Measurements from ENCODE around the gene ITPA. TPM values are rescaled to one million over a fixed set of nuclear protein-coding genes. Genes with fewer than 3 reads are reported as not detected.

ITPA gene
- total and polyA plus RNA-seq, 2 donors (not counting 3 experiments of a cell fraction or from before 2014, with no cell fraction given) = 43.2 to 65.0 TPM

GRCh38 chr20:3233131-3233990, 24.1 kb downstream of the ITPA start:
- BruUV-seq (replicated peaks) = no TSS peak
- intact Hi-C loops (cut with micrococcal nuclease) (no loop called here), dilution Hi-C loops (cut with MboI; ENCODE audit: extremely low pct_ligation_motif_present, low sequenced_read_pairs) (no loop called here)
- H3K36me3 ChIP-seq (ENCODE audit: control insufficient read depth in 2 of 2, extremely low read depth in 1 of 2, insufficient read depth in 2 of 2, low read length in 2 of 2) = no peaks in the 10 kb centered on the region
- ChIA-PET CTCF (interaction anchor here (1.0 kb wide), 1 partner anchor 15 kb away, joined by 3 read pairs; no protein-coding TSS in a partner anchor), POLR2A (no interaction called here)
- TF ChIP-seq MYC (IDR thresholded peaks at IDR 0.05; ENCODE audit: low read depth, low read length) = no peak
- no peak for TF ChIP-seq POLR2A (IDR thresholded peaks at IDR 0.05; ENCODE audit: low read depth, low read length)
- no peak for TF ChIP-seq MAX (IDR thresholded peaks at IDR 0.05; ENCODE audit: insufficient read depth, insufficient read length)
- TF ChIP-seq CTCF (IDR thresholded peaks at IDR 0.05; ENCODE audit: extremely low read depth in 1 of 2, insufficient read depth in 1 of 2, low read depth in 1 of 2, low read length in 2 of 2) = no peak
- TF ChIP-seq EZH2 (IDR thresholded peaks at IDR 0.05; ENCODE audit: borderline replicate concordance, low read depth, low read length, severe bottlenecking) = no peak
- no peak for TF ChIP-seq GATA2 (IDR thresholded peaks at IDR 0.05; ENCODE audit: insufficient read depth, insufficient read length, low read depth, low read length)
- TF ChIP-seq POLR2AphosphoS5 (IDR thresholded peaks at IDR 0.05; ENCODE audit: insufficient read depth, low read depth, low read length) = no peak
- TF ChIP-seq FOS (IDR thresholded peaks at IDR 0.05; ENCODE audit: borderline replicate concordance, insufficient read depth, low read length) = no peak
- no peak for TF ChIP-seq JUN (IDR thresholded peaks at IDR 0.05; ENCODE audit: borderline replicate concordance, insufficient read depth, insufficient read length, low read depth)
- DNase-seq (ENCODE audit: low read depth, low spot score) (no peak), FAIRE-seq (no peak)
- H3K27ac ChIP-seq (ENCODE audit: insufficient read depth, low read depth, low read length) = no peak overlapping the region
- H3K4me3 ChIP-seq (replicated peaks in 1 of 3; ENCODE audit: insufficient read depth in 1 of 3, low read depth in 1 of 3, low read length in 3 of 3) = no peak overlapping the region
- H3K9me3 ChIP-seq (replicated peaks; ENCODE audit: control insufficient read depth, insufficient read depth, low read length) = no peaks in the 10 kb centered on the region
- H3K9me1 ChIP-seq (replicated peaks; ENCODE audit: control insufficient read depth, extremely low read depth, insufficient read depth, low read length) = no peaks in the 10 kb centered on the region
- H2AFZ ChIP-seq (ENCODE audit: low read depth, low read length) = no peak overlapping the region
- peaks cover 6% of the 10 kb centered on the region for H3K4me1 ChIP-seq (ENCODE audit: control insufficient read depth, extremely low read depth, insufficient read depth, low read length)
- no peak overlapping the region for H3K4me2 ChIP-seq (ENCODE audit: insufficient read depth, low read length)
- H3K9ac ChIP-seq (replicated peaks; ENCODE audit: extremely low read depth, insufficient read depth, low read length) = no peak overlapping the region
- H3K27me3 ChIP-seq (ENCODE audit: control insufficient read depth in 2 of 2, insufficient read depth in 2 of 2, low read length in 2 of 2) = peaks cover 0 to 7% of the 10 kb centered on the region in 2 experiments
- no peaks in the 10 kb centered on the region for H3K79me2 ChIP-seq (ENCODE audit: control insufficient read depth, insufficient read depth, low read length)
- H4K20me1 ChIP-seq (replicated peaks; ENCODE audit: control insufficient read depth, extremely low read depth, insufficient read depth, low read length) = no peaks in the 10 kb centered on the region
